ENCODE data around the gene CD226. TPM values are rescaled to one million over a fixed set of nuclear protein-coding genes. Genes with fewer than 3 reads are reported as not detected.
"Not testable (repeated sequence)": the region's sequence is repeated elsewhere in the genome, so short reads cannot be mapped to it uniquely, and the experiment has no call there.

The CD226 gene
- polyA plus RNA-seq, 3 donors: 2.5 to 4.0 (median 3.3) TPM

DNA sequence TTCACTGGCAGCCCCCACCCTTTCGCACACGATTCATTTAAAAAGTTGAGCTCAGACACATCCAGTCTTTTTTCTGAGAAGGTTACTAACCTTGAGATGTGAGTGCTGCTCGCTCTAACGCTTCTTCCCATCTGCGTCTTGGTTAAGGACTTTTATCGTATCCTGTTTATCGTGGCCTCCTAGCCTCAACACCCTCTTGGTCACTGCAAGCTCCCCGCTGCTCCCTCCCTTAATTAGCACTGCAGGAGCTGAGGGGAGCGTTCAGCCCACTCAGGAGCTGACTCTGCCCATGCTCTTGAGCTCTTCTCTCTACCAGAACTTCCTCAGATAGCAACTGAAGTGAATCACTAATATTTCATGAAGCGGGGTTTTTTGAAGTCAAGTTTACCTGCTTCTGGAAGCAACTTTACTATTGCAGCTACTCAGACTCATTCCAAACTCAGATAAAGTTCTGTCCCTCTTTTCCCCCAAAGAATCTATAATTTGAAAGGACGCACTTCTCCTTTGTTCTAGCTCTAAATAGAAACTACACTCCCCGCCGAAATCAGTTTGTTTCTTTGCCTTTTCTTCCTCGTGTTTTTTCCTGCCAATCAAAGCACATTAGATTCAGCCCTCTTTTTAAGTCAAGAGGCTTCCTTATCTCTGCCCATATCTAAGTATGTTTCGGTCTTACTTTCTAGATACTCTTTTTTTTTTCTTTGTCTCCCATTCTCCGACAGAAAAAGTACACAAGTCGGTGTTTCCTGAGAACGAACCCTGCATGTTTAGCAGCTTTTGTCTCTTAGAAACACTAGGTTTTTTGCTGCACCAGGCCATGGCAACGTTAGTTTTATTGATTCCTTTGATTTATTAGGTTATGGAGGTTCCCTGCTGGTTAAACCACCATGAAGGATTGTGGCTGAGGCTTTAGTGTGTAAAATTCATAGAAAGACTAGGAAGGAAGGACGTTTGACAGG is 9.3 kb upstream of the CD226 start:
- DNase-seq (ENCODE audit: low read depth in 3 of 3, low spot score in 2 of 3): no peak

DNA sequence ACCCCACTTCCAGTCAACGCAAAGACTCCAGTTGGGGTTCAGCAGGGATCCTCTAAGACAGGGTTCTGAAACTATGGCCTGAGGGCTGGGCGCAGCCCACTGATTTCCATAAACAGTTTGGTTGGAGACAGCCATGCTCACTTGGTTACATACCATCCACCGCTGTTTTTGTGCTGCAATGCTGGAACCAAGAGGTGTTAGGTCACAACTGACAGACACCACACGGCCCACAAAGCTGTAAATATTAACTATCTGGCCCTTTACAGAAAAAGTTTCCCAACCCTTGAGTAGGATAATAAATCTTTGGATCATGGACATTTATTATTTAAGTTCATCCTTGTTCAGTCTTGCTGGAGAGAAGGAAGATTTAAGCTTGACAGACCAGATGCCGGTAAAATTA is 8.4 kb upstream of the CD226 start:
- DNase-seq (ENCODE audit: low read depth in 3 of 3, low spot score in 2 of 3): peak in 1 of 3 donors; percentile 25

DNA sequence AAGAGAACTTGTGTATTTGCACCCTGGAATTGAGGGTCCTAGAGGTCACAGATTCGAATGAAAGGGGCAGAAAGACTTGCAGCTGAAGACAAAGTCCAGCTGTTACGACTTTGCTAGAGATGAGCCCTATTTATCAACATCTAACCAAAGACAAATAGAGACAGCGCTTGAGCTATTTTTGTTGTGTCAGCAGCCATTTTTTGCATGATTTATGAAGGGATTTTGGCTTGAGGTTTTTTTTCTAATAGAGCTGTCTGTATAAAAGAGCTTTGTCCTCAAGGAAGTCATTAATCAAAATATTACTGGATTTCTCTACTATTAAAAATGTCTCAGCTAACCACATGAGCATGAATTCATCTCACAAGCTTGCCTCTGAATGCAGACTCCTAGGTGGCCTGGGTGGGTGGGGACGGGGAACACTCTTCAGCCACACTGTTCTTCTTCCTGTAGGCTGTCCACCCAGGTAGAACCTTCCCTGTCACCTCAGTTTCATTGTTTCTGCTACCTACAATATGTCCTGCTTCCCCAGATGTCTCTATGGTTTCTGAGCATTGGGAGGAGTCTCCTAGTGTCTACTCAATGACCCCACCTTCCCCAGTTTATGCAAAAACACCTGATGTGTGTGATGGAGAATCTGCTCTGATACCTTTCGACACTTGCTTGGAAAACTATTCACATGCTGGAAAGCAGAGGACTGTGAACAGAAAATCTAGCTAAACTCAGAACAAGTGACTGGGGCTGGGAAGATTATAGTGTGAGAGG is 7.2 kb upstream of the CD226 start:
- peak in 1 of 3 donors; percentile 25 for DNase-seq (ENCODE audit: low read depth in 3 of 3, low spot score in 2 of 3)

DNA sequence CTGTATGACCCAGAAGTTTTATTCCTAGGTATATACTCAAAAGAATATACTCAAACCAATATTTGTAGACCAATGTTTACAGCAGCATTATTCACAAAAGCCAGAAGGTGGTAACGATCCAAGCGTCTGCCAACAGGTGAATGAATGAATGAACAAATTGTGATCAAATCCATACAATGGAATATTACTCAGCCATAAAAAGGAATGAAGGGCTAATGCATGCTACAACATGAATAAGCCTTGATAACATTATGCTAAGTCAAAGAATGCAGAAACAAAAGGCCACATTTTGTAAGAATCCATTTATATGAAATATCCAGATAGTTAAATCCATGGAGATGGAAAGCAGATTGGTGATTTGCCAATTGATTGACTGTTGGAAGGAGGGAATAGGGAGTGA is 5.5 kb upstream of the CD226 start:
- DNase-seq (ENCODE audit: low read depth in 3 of 3, low spot score in 2 of 3): no peak

DNA sequence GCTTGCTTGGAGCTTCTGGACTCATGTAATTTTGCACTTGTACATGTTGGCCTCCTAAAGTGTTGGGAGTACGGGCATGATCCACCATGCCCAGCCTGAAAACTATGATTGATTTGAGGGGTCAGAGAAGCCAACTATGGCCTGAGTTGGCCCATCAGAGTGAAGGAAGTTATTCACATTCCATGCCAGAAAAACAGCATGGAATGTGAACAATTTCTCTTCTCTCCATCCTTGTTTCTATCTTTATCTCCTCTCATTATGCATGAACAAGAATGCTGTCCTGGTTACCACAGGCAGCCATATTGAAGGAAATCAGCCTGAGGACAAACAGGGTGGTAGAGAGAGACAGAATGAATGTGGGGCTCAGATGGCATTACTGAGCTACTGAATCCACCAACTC is 3.5 kb upstream of the CD226 start:
- no peak for DNase-seq (ENCODE audit: low read depth in 3 of 3, low spot score in 2 of 3)

DNA sequence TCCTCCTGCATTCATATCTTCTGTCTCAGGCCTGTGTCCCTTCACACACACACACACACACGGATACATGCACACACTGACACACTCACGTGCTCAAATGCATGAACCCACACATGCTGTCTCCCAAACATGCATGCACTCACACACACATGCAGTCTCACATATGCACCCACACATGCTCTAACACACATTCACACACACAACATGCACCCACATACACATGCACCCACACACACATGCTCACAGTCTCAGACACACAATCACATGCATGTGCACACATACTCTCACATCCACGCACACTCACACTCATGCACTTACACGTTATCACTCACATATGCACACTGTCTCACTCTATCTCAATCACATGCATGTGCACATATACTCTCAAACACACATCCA is 1.9 kb upstream of the CD226 start:
- no peak for DNase-seq (ENCODE audit: low read depth in 3 of 3, low spot score in 2 of 3)

DNA sequence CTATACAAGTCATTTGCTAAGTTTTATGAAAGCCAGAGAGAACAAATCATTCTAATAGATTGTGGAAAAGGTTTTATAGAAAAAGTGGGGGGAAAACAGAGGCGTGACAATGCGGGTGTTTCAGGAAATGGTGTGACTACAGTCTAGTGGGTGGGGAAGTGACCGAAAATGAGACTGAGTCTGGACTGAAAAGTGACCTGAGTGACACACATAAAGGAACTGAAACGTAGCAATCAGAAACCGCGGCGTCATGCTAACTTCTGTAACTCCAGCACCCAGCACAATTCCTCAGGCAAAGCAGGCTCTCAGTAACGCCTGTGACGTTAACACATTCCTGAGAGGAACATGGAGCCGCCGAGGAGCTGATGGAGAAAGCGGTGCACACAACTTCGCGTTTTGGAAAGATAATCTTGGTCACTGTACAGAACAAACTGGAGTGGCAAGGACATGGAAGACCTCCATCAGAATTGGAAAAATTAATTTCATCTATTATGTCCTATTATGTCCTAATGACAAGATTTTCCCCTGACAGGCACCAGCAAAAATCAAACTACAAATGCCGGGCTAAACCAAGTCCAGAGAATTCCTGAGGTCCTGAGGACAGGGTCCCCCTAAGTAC is 1.4 kb upstream of the CD226 start:
- no peak for DNase-seq (ENCODE audit: low read depth in 3 of 3, low spot score in 2 of 3)

DNA sequence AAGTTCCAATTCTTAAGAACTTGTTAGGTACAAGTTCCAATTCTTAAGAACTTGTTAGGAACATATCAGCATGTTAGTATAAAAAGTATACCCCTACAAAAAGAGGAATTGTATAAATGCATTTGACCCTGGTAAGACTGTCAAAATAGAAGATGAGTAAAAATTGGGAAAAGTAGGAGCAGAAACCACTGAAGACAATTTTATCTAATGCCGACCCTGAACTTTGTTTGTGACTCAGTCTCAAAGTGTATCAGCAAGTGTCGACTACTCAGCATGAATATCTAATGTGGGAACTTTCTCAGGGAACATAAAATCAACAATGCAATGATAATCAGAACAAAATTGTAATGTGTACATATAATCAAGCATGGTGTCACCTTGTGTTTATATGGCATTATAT is 583 bp upstream of the CD226 start:
- DNase-seq (ENCODE audit: low read depth in 3 of 3, low spot score in 2 of 3): no peak

DNA sequence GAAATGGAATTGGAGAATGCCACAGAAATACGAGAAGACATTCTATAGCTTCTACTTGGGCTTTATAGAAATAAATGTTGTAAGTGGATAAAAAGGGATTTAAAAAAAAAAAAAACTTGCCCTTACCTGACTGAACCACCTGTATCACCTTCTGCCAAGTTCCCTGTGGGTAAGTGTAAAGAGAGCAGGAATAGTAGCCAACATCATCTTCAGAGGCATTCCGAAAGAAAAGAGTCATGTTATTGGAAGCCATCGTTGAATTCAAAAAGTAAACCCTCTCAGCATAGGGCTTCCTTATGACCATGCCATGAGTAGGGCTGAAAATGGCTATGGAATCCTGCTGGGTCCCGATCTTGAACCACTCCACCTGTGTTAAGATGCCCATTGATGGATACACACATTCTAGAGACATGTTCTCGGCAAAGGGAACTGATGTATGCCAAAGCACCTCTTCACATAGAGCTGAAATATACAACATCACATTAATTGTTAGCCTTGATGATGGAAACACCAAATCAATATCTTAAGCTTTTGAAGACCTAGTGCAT is 991 bp downstream of the CD226 start:
- DNase-seq (ENCODE audit: low read depth in 3 of 3, low spot score in 2 of 3): no peak

DNA sequence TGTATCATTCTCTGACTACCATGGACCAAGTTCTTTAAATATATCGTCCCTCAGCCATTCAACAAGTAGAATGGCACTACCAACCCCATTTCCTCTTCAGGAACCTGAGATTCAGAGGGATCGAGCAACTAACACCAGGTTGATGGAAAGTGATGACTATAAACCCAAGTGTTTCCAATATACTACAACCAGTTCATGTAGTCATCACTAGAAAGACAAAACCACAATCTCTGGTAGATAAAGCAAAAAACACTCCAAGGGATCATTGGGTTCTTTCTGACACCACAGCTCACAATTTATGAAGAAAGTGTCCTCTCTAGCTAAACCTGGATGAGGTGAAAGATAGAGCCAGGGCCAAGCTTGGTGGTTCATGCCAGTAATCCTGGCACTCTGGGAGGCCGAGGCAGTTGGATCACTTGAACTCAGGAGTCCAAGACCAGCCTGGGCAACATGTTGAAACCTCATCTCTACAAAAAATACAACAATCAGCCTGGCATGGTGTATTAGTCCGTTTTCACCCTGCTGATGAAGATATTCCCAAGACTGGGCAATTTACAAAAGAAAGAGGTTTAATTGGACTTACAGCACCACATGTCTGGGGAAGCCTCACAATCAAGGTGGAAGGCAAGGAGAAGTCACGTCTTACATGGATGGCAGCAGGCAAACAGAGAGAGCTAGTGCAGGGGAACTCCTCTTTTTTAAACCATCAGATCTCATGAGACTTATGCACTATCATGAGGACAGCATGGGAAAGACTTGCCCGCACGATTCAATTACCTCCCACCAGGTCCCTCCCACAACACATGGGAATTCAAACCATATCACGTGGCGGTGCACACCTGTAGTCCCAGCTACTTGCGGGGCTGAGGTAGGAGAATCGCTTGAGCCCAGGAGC is 2.2 kb downstream of the CD226 start:
- DNase-seq (ENCODE audit: low read depth in 3 of 3, low spot score in 2 of 3): no peak

DNA sequence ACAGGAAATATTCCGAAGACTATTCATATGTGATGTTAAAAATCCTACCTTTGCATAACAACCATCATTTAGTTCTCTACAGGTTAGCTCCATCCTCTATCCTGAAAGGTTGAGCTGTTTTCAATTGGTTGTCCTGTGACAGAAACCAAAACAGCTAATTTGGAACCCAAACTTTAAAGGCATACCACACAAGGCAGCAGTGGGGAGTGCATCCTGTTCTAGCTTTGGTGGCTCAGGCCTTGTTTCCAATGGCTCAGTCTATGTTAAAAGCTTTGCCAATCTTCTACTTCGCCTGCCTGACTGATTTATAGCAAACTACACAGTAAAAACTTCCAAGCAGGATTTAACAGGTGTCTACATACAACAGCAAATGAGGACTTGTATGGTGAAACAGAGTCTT is 3.2 kb downstream of the CD226 start:
- DNase-seq (ENCODE audit: low read depth in 3 of 3, low spot score in 2 of 3): no peak

DNA sequence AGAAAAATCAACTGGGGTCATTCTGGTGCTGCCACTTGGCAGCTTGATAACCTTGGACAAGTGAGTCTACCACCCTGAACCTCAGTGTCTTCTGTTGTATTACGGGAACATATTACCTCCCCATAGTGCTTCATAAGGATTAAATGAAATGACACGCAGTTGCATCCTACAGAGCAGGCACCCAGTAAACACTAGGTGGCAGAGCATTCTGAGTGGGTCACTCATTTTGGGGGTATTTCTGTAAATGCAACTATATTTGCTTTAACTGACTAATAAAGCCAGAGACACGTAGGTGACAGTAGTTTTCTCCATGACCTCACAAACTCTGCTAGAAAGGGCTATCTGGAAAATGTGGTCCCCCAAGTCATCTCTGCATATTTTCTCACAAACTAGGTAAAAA is 4.7 kb downstream of the CD226 start:
- DNase-seq (ENCODE audit: low read depth in 3 of 3, low spot score in 2 of 3): no peak

DNA sequence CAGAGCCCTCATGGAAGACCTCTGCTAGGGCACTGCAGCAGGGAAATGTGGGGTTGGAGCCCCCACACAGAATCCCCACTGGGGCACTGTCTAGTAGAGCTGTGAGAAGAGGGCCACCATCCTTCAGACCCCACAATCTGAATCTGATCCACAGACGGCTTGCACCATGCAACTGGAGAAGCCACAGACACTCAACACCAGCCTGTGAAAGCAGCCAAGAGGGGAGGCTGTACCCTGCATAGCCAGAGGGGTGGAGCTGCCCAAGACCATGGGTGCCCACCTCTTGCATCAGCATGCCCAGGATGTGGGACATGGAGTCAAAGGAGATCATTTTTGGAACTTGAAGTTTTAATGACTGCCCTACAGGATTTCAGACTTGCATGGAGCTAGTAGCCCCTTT is 6.5 kb downstream of the CD226 start:
- no peak for DNase-seq (ENCODE audit: low read depth in 3 of 3, low spot score in 2 of 3)

DNA sequence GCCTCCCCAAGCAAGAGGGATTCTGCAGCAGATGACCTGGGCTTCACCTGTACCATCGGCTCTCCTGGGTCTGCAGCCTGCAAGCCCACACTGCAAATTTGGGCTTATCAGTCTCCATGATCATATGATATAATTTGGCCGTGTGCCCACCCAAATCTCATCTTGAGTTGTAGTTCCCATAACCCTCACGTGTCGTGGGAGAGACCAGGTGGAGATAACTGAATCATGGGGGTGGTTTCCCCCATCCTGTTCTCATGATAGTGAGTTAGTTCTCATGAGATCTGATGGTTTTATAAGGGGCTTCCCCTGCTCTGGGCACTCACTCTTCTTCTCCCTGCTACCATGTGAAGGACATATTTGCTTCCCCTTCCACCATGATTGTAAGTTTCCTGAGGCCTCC is 7.9 kb downstream of the CD226 start:
- DNase-seq (ENCODE audit: low read depth in 3 of 3, low spot score in 2 of 3): not testable (repeated sequence)

DNA sequence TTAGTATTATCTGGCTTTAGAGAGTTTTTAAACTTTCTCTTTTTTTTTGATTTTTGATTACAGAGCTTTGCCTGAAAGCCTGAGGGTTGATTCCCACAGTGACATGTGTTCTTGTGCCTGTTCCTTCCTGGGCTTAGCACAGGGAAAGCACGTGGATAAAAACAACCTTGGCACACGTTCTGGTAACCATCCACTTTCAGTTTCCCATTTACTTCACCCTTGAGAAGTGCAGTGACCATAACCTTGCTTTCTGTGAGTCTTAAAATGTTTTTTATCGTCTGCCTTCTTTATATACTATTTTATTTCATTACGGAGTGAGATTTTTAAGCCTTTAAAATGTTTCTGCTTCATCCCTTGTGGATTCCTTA is 11.5 kb downstream of the CD226 start:
- no peak for DNase-seq (ENCODE audit: low read depth in 3 of 3, low spot score in 2 of 3)

DNA sequence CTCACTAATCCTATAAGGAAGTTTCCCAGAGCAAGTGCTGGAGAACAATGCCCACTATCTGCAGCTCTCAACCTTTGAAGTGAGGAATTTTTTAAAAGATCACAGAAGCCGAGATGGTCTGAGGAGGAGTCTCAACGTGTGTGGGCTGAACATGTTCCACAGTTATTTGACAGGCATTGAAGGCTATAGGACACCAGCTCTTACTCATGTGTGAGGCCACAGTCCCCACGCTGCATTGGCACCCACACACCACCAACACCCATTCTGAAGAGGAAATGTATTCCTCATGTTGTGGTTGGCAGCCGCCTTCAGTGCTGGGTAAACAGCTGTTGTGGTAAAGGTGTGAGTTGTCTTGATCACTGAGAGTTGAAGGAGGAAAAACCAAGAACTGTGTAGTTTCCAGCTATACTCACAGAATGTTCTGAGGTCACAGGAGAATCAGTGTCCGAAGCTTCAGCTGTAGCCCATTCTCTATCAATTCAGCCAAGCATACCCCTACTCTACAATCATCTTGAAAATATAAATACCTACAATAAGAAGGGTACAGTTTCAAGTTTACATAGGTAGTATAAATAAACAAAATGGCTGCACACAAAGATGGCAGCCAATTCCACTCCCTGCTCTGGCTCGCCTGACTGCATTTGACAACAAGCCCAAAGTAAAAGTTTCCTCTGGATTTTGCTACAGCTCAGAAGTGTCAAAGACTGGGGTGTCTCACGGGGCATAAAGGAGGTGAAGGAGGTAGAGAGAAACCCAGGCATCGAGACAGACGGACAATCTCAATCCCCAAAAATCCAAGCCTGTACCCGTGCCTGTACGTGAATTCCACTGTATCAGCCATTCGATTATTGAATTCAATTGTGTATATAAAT is 12.1 kb downstream of the CD226 start:
- no peak for DNase-seq (ENCODE audit: low read depth in 3 of 3, low spot score in 2 of 3)

DNA sequence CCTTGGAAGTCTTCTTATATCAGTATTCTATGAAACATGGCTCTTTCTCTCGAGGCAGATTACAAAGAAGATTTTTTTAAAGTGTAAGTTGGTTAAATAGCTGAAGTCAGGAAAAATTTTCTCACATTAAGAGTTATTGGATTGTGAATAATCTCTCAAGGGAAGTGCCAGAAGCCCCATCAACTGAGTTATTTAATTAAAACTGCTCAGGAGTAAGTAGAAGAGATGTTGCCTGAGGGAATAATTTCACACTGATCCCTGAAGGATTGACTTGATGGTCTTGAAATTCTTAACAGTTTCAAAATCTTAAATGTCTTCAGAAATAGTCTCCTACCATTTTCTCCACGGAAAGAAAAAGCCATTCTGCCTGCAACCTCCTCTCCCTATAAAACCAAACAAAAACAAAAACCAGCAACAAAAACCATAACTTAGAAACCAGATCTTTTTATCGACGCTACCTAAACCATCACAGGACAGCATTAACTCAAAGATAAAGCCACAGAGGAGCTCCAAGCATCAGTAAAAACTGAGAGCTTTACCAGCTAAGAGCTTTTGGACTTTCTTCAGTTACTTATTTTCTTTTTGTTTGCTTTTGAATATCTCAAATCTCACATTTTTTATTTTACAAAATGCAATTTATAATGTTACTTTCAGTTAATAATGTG is 12.9 kb downstream of the CD226 start:
- DNase-seq (ENCODE audit: low read depth in 3 of 3, low spot score in 2 of 3): no peak

DNA sequence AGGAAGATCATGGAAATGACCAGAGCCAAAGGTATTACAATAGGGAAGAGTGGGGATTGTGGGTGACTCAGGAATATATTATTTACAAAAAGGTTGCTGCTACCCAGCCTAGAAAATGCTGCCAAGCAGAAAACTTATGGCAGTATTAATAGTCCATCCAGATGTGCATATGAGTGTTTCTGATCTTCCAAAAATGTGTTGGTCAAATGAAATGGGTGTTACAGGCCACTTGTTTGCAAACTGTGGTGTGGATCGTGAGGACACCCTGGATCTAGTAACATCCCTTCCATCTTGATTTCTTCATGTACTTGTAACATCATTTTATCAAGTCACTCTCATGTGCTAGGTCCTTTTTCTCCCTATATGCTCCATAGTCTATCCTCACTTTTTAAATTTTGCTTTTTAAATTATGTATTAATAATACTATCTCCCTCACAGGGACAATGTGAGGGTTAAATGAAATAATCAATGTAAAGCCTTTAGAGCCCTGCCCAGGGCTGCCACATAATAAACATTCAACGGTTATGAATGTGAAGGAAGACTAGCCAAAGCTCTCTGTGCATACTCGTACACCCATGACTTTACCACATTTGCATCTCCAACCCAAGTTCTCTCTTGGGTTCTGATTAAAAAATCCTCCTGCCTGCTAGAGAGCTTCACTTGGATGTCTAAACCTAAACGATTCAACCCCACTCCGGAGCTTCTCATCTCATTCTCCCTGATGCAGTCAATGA is 18.5 kb downstream of the CD226 start:
- DNase-seq (ENCODE audit: low read depth in 3 of 3, low spot score in 2 of 3): no peak
